ENCODE measurements around the gene TOR4A.
"Not testable (repeated sequence)": the region's sequence is repeated elsewhere in the genome, so short reads cannot be mapped to it uniquely, and the experiment has no call there.

TOR4A gene

GRCh38 chr9:137253717-137254623, 23.6 kb upstream of the TOR4A start:
- DNase-seq, result no peak

GRCh38 chr9:137254624-137255447, 22.7 kb upstream of the TOR4A start, which contains the start of gene NELFB:
Gene NELFB, plus strand, starts transcription at chr9:137255327.
- DNase-seq, result peak; percentile 90

GRCh38 chr9:137255448-137256114, 21.9 kb upstream of the TOR4A start:
- no peak for DNase-seq

- DNase-seq, result no peak
Observed at GRCh38 chr9:137256362-137256761, 21.2 kb upstream of the TOR4A start.

- DNase-seq, result no peak
Observed at GRCh38 chr9:137256856-137257255, 20.7 kb upstream of the TOR4A start.

GRCh38 chr9:137262173-137262908, 15.2 kb upstream of the TOR4A start:
- not testable (repeated sequence) for DNase-seq

GRCh38 chr9:137262909-137263285, 14.6 kb upstream of the TOR4A start:
- DNase-seq, result no peak

- no peak for DNase-seq
Observed at GRCh38 chr9:137263506-137263905, 14.0 kb upstream of the TOR4A start.

- no peak for DNase-seq
Observed at GRCh38 chr9:137264067-137264466, 13.5 kb upstream of the TOR4A start.

GRCh38 chr9:137265496-137266161, 11.9 kb upstream of the TOR4A start:
- no peak for DNase-seq

- DNase-seq, result no peak
Observed at GRCh38 chr9:137266162-137266527, 11.4 kb upstream of the TOR4A start.

- DNase-seq, result no peak
Observed at GRCh38 chr9:137266585-137267453, 10.7 kb upstream of the TOR4A start.

- DNase-seq, result no peak
Observed at GRCh38 chr9:137267933-137268355, 9.6 kb upstream of the TOR4A start.

- no peak for DNase-seq
Observed at GRCh38 chr9:137268538-137269201, 8.9 kb upstream of the TOR4A start.

GRCh38 chr9:137269231-137269772, 8.2 kb upstream of the TOR4A start:
- DNase-seq, result no peak

GRCh38 chr9:137270929-137271695, 6.4 kb upstream of the TOR4A start:
- no peak for DNase-seq

GRCh38 chr9:137271696-137272076, 5.8 kb upstream of the TOR4A start:
- DNase-seq, result no peak

- no peak for DNase-seq
Observed at GRCh38 chr9:137272241-137273094, 5.1 kb upstream of the TOR4A start.
